ENCODE data around the gene SEMA6A. TPM values are rescaled to one million over a fixed set of nuclear protein-coding genes. Genes with fewer than 3 reads are reported as not detected.

SEMA6A gene
- total and polyA plus RNA-seq, 7 donors = 1.1 to 7.6 (median 3.1) TPM

- H3K36me3 ChIP-seq (ENCODE audit: insufficient read depth in 1 of 2, low read depth in 1 of 2) = no peaks in the 10 kb centered on the region
- DNase-seq = no peak
- peaks cover 4% of the 10 kb centered on the region for H3K4me1 ChIP-seq
- TF ChIP-seq CTCF (IDR thresholded peaks at IDR 0.05) = no peak
- H3K4me3 ChIP-seq = no peak overlapping the region
- no peaks in the 10 kb centered on the region for H3K9me3 ChIP-seq
- ATAC-seq = no peak
- 95 to 99% (median 96%) methylated on average over 3 of the region's 3 CpGs for WGBS, 3 donors
- intact Hi-C loops (cut with DNase I) = no loop called here
- H3K27me3 ChIP-seq (ENCODE audit: insufficient read depth in 3 of 3, low read length in 2 of 3) = no peaks in the 10 kb centered on the region
- no peak overlapping the region for H3K27ac ChIP-seq
These were observed 10.6 kb upstream of the SEMA6A start for GRCh38 chr5:116585227-116585626.

- TF ChIP-seq CTCF (IDR thresholded peaks at IDR 0.05) = no peak
- no peak overlapping the region for H3K27ac ChIP-seq
- no peak for ATAC-seq
These were observed 9.2 kb upstream of the SEMA6A start for GRCh38 chr5:116583862-116584222.

GRCh38 chr5:116583085-116583861, 8.7 kb upstream of the SEMA6A start:
- DNase-seq = no peak
- no peak overlapping the region for H3K4me3 ChIP-seq
- H3K27me3 ChIP-seq (ENCODE audit: insufficient read depth in 3 of 3, low read length in 2 of 3) = no peaks in the 10 kb centered on the region
- H3K36me3 ChIP-seq (ENCODE audit: insufficient read depth in 1 of 2, low read depth in 1 of 2) = no peaks in the 10 kb centered on the region
- H3K9me3 ChIP-seq = no peaks in the 10 kb centered on the region
- no peak overlapping the region for H3K27ac ChIP-seq
- peaks cover 4% of the 10 kb centered on the region for H3K4me1 ChIP-seq
- intact Hi-C loops (cut with DNase I) = no loop called here
- ATAC-seq = no peak
- no peak for TF ChIP-seq CTCF (IDR thresholded peaks at IDR 0.05)

More at GRCh38 chr5:116583862-116584222, 9.2 kb upstream of the SEMA6A start:
- intact Hi-C loops (cut with DNase I) = no loop called here
- 95 to 97% (median 95%) methylated on average over 3 of the region's 3 CpGs for WGBS, 3 donors
- Histone ChIP-seq H3K9me3 (no peaks in the 10 kb centered on the region), H3K4me1 (peaks cover 4% of the 10 kb centered on the region), H3K36me3 (ENCODE audit: insufficient read depth in 1 of 2, low read depth in 1 of 2) (no peaks in the 10 kb centered on the region), H3K27me3 (ENCODE audit: insufficient read depth in 3 of 3, low read length in 2 of 3) (no peaks in the 10 kb centered on the region), H3K4me3 (no peak overlapping the region)
- no peak for DNase-seq

GRCh38 chr5:116581910-116582309, 7.3 kb upstream of the SEMA6A start:
- H3K9me3 ChIP-seq = no peaks in the 10 kb centered on the region
- no peak overlapping the region for H3K4me3 ChIP-seq
- whole genome bisulfite sequencing, 3 donors = 43 to 78% (median 73%) methylated on average over 1 of the region's 1 CpG
- ATAC-seq (no peak), DNase-seq (no peak)
- no peak overlapping the region for H3K27ac ChIP-seq
- H3K27me3 ChIP-seq (ENCODE audit: insufficient read depth in 3 of 3, low read length in 2 of 3) = no peaks in the 10 kb centered on the region
- no peaks in the 10 kb centered on the region for H3K36me3 ChIP-seq (ENCODE audit: insufficient read depth in 1 of 2, low read depth in 1 of 2)
- H3K4me1 ChIP-seq = peaks cover 4% of the 10 kb centered on the region
- no peak for TF ChIP-seq CTCF (IDR thresholded peaks at IDR 0.05)
- intact Hi-C loops (cut with DNase I) = no loop called here

- H3K27ac ChIP-seq = no peak overlapping the region
- no peak for ATAC-seq
- no peak overlapping the region for H3K4me3 ChIP-seq
- intact Hi-C loops (cut with DNase I) = loop anchor here in 1 of 2 donors (10.0 kb wide), 1 partner anchor 444 kb away; no protein-coding TSS in a partner anchor
- peaks cover 0 to under 1% (median 0%) of the 10 kb centered on the region in 3 donors for H3K27me3 ChIP-seq (ENCODE audit: insufficient read depth in 3 of 3, low read length in 2 of 3)
- 80 to 85% (median 80%) methylated on average over 6 of the region's 6 CpGs for WGBS, 3 donors
- no peaks in the 10 kb centered on the region for H3K36me3 ChIP-seq (ENCODE audit: insufficient read depth in 1 of 2, low read depth in 1 of 2)
- no peak for TF ChIP-seq CTCF (IDR thresholded peaks at IDR 0.05)
- DNase-seq = no peak
- H3K9me3 ChIP-seq = no peaks in the 10 kb centered on the region
- peaks cover 4% of the 10 kb centered on the region for H3K4me1 ChIP-seq
These were observed 4.5 kb upstream of the SEMA6A start for GRCh38 chr5:116579144-116579543.
